ENCODE data around the gene SORCS1.

GRCh38 chr10:106866244-106866845 is 298.2 kb downstream of the SORCS1 start:
- TF ChIP-seq CTCF (IDR thresholded peaks at IDR 0.05) (no peak), ZFX (IDR thresholded peaks at IDR 0.05; ENCODE audit: borderline replicate concordance) (no peak)
